ENCODE measurements around the gene KIAA0930.

The KIAA0930 gene

DNA sequence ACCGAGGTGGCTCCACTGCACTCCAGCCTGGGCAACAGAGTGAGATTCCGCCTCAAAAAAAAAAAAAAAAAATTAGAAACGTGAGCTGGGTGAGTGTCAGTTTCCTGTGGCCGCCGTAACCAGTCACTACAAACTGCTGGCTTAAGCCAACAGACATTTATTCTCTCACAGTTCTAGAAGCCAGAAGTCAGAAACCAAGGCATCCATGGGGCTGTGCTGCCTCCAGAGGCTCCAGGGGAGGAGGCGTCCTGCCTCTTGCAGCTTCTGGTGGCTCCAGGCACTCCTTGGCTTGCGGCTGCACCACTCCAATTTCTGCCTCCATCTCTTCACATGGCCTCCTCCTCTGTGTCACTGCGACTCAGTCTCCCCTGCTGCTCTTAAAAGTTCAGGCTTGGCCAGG lies 11.1 kb upstream of the KIAA0930 start:
- Histone ChIP-seq H3K4me1 (ENCODE audit: control insufficient read depth, insufficient read depth, low read length) (no peaks in the 10 kb centered on the region), H3K9me3 (ENCODE audit: control insufficient read depth, insufficient read depth, low read depth, low read length) (no peaks in the 10 kb centered on the region), H3K4me3 (ENCODE audit: low read depth, low read length) (no peak overlapping the region), H3K27ac (ENCODE audit: extremely low read depth, low read depth, low read length) (no peak overlapping the region), H3K36me3 (ENCODE audit: control insufficient read depth in 2 of 2, insufficient read depth in 1 of 2, low read length in 2 of 2) (no peaks in the 10 kb centered on the region)
- CTCF ChIA-PET, result interaction anchor here (0.6 to 1.2 kb wide), 2 partner anchors 10 to 13 kb away, joined by 3 read pairs; no protein-coding TSS in a partner anchor
- POLR2A ChIA-PET, result interaction anchor here (0.6 to 1.5 kb wide), 2 partner anchors 88 to 249 kb away, joined by 4 read pairs; partner anchors contain the start of gene NUP50
- TF ChIP-seq ZNF571 (tag by site-specific recombination; IDR thresholded peaks at IDR 0.05), result no peak
- no peak for TF ChIP-seq ZNF830 (tag by site-specific recombination; IDR thresholded peaks at IDR 0.05; ENCODE audit: low read depth)
- no peak for TF ChIP-seq ZNF501 (tag by site-specific recombination; IDR thresholded peaks at IDR 0.05)
- TF ChIP-seq ZNF585B (tag by site-specific recombination; IDR thresholded peaks at IDR 0.05), result no peak
- no peak for TF ChIP-seq ZBTB17 (tag by site-specific recombination; IDR thresholded peaks at IDR 0.05)
- no peak for TF ChIP-seq ZNF16 (tag by site-specific recombination; IDR thresholded peaks at IDR 0.05; ENCODE audit: low read depth)

DNA sequence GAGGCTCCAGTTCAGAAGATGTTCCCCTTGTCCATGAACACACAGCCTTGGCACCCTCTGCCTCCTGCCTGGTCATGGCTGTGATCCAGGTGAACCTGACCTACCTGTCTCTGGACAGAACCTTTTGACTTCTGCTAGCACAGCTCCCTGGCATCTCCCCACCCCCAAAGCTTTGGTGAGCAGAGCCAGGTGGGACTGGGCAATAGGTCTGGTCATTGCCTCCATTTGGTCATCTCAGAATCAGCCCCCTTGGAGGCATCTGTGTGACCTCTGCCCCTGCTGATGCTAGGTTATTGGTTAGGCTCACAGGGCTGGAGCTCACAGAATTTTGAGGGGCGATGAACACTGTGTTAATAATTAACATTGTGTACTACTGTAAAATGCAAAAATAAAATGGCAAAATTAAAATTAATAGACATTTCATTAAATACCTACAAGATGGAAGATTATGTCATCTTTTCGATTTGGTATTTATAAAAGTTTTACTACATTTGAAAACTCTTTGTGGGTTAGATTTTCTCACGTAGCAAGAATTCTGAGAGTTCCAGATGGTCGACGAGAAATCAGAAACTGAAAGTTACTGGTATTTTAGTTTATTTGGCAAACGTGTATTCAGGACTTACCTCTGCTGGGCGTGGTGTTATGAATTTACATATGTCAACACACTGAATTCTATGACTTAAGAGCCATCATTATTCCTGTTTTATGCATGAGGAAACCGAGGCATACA lies 8.3 kb upstream of the KIAA0930 start:
- TF ChIP-seq ZNF302 (tag by site-specific recombination; IDR thresholded peaks at IDR 0.05; ENCODE audit: low read depth), result no peak
- no peak for TF ChIP-seq ZNF214 (tag by site-specific recombination; IDR thresholded peaks at IDR 0.05; ENCODE audit: borderline replicate concordance)
- TF ChIP-seq ZNF311 (tag by site-specific recombination; IDR thresholded peaks at IDR 0.05; ENCODE audit: borderline replicate concordance), result no peak
- no peak for TF ChIP-seq ZNF707 (tag by site-specific recombination; IDR thresholded peaks at IDR 0.05)
- no peak for TF ChIP-seq ZNF112 (tag by site-specific recombination; IDR thresholded peaks at IDR 0.05)
- no peak for TF ChIP-seq ZNF24 (tag by site-specific recombination; IDR thresholded peaks at IDR 0.05)
- TF ChIP-seq, protein P1, sequence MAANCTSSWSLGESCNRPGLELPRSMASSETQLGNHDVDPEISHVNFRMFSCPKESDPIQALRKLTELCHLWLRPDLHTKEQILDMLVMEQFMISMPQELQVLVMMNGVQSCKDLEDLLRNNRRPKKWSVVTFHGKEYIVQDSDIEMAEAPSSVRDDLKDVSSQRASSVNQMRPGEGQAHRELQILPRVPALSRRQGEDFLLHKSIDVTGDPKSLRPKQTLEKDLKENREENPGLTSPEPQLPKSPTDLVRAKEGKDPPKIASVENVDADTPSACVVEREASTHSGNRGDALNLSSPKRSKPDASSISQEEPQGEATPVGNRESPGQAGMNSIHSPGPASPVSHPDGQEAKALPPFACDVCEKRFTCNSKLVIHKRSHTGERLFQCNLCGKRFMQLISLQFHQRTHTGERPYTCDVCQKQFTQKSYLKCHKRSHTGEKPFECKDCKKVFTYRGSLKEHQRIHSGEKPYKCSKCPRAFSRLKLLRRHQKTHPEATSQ (tag by site-specific recombination; IDR thresholded peaks at IDR 0.05), result no peak
- TF ChIP-seq ZNF391 (tag by site-specific recombination; IDR thresholded peaks at IDR 0.05; ENCODE audit: borderline replicate concordance, low read depth), result no peak
- TF ChIP-seq KLF8 (tag by site-specific recombination; IDR thresholded peaks at IDR 0.05), result no peak
- TF ChIP-seq ZNF140 (tag by site-specific recombination; IDR thresholded peaks at IDR 0.05), result no peak
- TF ChIP-seq ZNF514 (tag by site-specific recombination; IDR thresholded peaks at IDR 0.05), result no peak
- no peak for TF ChIP-seq ZNF335 (tag by site-specific recombination; conservative IDR thresholded peaks at IDR 0.05)
- TF ChIP-seq ZNF626 (tag by site-specific recombination; IDR thresholded peaks at IDR 0.05), result no peak
- TF ChIP-seq ZSCAN30 (tag by site-specific recombination; IDR thresholded peaks at IDR 0.05), result no peak
- no peak for TF ChIP-seq KLF7 (tag by site-specific recombination; IDR thresholded peaks at IDR 0.05; ENCODE audit: borderline replicate concordance)
- TF ChIP-seq GLI4 (tag by site-specific recombination; IDR thresholded peaks at IDR 0.05), result no peak
- TF ChIP-seq ZNF560 (tag by site-specific recombination; IDR thresholded peaks at IDR 0.05; ENCODE audit: borderline replicate concordance), result no peak
- no peaks in the 10 kb centered on the region for H3K36me3 ChIP-seq (ENCODE audit: control insufficient read depth in 2 of 2, insufficient read depth in 1 of 2, low read length in 2 of 2)
- H3K9me3 ChIP-seq (ENCODE audit: control insufficient read depth, insufficient read depth, low read depth, low read length), result no peaks in the 10 kb centered on the region
- POLR2A ChIA-PET, result no interaction called here
- CTCF ChIA-PET, result interaction anchor here (0.7 kb wide), 1 partner anchor 9 kb away, joined by 4 read pairs; no protein-coding TSS in a partner anchor
- H3K4me3 ChIP-seq (ENCODE audit: low read depth, low read length), result no peak overlapping the region
- H3K4me1 ChIP-seq (ENCODE audit: control insufficient read depth, insufficient read depth, low read length), result no peaks in the 10 kb centered on the region
- H3K27ac ChIP-seq (ENCODE audit: extremely low read depth, low read depth, low read length), result no peak overlapping the region
